Stimulated activated CD8-positive, alpha-beta memory T cell treated with anti-CD3 and anti-CD28 coated beads, Interleukin-4, amount 100 ng/mL, for 48 hours (primary cell): ENCODE measurements around the gene NAP1L1.

Source experiments
- DNase-seq: peaks from one replicate; pipeline ENCODE4 v3.0.0-alpha.2; 2020

NAP1L1 gene

GRCh38 chr12:76037130-76038103 is 47.1 kb downstream of the NAP1L1 start:
- DNase-seq, result no peak

GRCh38 chr12:76035045-76035444 is 49.4 kb downstream of the NAP1L1 start:
- no peak for DNase-seq

DNA sequence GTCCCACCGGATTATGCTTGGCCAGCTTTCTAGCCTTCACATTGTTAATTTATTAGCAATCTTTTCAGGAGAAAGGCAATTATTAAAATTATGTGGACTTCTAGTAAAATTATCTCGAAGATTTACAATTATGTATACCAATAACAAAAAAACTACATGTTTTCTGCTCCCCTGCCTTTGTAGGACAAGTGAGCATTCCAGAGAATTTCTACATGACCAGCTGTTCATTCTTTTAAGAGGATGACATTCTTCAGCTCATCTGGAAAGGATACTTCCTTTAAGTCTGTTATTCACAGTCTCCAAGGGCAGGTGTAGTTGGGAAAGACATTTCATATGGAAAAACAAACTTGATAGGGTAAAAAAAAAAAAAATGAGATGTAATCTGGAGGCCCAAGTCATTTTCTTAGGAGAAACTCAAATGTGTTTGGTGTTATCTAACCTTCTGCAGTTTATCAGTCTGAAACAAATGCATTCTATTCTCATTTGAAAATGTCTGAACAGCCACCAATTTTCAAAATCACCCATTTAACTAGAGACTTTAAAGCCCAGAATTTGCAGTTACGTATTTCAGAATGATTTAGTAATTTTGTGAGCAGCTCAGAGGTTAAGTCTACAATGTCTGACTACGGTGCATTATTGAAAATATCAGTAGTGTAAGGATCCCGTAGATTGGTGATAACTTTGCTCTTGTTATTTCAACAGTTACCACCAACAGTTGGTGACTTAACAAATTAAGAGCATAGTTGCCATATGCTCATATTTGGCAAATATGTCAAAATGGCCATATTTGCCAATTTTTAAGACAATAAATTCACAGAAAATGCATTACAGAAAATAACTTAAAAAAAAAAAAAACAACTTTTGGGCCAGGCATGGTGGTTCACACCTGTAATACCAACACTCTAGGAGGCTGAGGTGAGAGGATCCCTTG is 51.1 kb downstream of the NAP1L1 start:
- no peak for DNase-seq

- peak; percentile 67 for DNase-seq
These were observed 52.2 kb downstream of the NAP1L1 start for GRCh38 chr12:76032043-76032981.

DNA sequence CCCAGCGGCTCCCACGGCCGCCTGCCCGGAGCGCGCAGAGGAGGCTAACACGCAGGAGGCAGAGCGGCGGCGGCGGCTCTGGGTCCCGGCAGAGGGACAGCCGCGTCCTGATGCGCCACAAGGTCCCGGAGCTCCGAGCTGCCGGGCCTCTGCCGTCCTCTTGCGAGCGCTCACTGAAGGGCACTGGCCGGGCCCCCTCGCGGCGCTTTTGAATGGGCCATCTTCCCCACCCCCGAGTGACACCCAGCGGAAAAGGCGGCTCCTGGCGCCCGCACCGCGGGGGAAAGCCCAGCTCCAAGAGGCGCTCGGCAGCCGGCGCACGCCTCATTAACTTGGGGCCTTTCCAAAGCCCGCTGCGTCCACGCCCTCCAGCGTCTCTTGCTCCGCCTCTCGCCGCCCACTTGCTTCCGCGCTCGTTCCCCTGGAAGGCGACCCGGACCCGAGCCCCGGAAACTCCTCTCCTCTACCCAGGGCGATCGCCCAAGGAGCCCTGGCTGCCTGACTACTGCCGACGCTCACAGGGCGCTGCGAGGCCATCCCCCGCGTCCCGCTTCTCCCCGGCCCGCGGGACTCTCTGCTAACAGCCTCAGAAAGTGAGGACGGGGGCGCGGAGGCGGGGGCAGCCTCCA is 53.0 kb downstream of the NAP1L1 start, which contains the start of gene PHLDA1:
Gene PHLDA1, minus strand, starts transcription at position 363 of the 629 bp plus-strand sequence.
- peak; percentile 97 for DNase-seq

DNA sequence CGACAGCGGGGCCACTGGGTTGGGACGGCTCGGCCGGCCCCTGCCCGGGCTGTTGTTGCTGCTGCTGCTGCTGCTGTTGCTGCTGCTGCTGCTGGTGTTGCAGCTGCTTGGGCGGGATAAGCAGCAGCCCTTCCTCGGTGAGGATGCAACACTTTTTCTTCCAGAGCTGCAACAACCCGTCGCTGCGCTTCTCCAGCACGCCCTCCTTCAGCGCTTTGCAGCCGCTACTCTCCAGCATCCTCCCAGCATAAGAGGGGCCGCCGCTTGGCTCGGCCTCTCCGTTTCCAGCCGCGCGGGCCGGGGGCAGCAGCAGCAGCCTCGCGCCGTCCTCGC is 53.4 kb downstream of the NAP1L1 start:
- DNase-seq, result no peak

- peak; percentile 74 for DNase-seq
These were observed 54.0 kb downstream of the NAP1L1 start for GRCh38 chr12:76030341-76031080.

GRCh38 chr12:76029982-76030340 is 54.5 kb downstream of the NAP1L1 start:
- peak; percentile 50 for DNase-seq

- no peak for DNase-seq
These were observed 55.8 kb downstream of the NAP1L1 start for GRCh38 chr12:76028571-76029277.

GRCh38 chr12:76026643-76027063 is 57.8 kb downstream of the NAP1L1 start:
- no peak for DNase-seq

- no peak for DNase-seq
These were observed 58.6 kb downstream of the NAP1L1 start for GRCh38 chr12:76025601-76026575.

DNA sequence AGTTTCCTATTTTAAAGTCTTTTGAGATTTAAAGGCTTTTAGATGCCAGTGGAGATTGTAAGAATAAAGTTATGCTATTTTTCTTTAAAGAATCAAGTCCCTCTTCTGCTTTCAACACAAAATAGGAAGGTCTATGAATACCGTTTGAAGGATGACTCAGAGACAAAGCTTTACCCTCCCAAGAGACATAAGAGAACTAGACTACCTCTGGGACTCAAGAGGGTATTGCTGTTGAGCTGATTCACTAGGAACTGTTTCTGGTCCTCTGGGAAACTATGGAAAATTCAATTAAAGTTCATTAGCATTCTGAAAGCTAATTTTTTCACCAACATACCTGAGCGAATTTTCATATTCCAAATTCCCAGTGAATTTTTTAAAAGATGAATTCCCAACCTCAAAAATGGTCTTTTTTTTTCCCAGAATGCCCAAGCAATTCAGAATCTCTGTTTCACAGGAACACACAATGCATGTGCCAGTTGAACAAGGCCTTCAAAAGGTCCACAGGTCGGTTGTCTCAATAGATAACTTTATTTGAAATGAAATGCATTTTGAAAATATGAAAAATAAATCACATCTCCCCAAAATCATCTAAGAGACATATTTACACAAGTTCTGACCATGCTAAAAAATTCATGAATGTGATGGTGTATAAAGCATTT is 59.4 kb downstream of the NAP1L1 start:
- no peak for DNase-seq

DNA sequence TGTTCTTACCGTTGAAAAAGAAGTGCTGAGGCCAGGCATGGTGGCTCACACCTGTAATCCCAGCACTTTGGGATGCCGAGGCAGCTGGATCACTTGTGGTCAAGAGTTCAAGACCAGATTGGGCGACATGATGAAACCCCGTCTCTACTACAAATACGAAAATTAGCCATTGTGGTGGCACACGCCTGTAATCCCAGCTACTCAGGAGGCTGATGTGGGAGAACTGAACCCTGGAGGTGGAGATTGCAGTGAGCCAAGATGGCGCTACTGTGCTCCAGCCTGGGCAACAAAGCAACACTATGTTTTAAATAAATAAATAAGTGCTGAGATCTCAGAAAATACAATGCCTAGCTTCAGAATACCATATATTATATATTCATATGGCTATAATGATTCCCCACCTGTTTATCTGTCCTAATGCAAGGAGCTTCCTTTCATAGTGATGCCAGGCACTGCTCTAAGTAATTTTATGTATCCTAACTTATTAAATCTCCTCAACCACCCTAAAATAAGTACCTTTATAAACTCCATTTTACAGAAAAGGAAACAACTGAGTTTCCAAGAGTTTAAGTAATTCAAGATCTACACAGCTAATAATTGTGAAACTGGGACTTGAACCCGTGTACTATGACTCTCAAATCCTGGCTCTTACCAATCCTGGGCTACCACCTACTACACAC is 60.2 kb downstream of the NAP1L1 start:
- DNase-seq, result no peak

GRCh38 chr12:76023069-76023690 is 61.3 kb downstream of the NAP1L1 start:
- no peak for DNase-seq

- no peak for DNase-seq
These were observed 62.0 kb downstream of the NAP1L1 start for GRCh38 chr12:76022506-76022905.

DNA sequence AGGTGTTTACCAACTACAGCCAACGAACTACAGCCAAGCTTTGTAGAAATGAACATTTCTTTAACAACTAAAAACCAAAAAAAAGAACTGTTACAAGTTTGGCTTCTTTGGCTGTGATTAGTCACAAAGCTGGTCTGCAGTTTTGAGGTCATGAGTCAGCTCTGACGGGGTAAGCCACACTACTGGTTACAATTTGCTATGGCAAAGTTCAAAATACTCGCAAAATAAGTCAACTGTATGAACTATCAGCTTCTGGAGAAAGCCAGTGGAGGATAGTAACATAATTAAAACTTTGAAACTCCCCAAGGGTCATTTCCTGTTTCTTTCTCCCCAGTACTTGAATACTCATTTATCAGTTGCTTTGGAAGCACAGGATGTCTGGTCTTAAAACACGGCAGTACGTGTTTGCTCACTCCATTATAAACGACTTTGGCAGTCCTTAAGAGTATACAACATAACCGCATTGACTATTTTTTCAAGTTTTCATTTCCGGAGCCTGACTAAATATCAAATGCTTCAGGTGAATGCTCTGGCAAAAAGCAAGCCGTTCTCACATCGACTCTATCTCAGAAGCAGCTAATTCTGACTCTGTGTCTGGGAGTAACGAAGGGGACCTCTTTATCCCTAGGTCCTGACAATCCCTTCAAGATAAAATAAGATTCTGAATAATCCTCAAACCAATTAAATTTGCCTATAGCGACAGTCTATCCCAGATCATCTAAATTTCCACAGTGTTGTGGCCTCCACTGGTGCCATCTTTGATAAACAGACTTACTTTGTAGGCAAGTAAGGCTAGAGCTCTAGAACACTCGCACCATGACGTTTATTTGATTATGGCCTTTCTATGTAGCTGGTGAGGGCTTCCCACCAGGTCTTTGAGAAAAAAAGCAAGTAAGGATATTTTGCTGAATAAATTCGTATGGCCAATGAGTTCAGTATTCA is 63.5 kb downstream of the NAP1L1 start:
- DNase-seq, result peak; percentile 77
